GM19452 (cell line): ENCODE results near the gene SLC22A12.

Experiments
- ATAC-seq: cut with Tn5 transposase; IDR thresholded peaks from one replicate; pipeline ENCODE4 v1.9.1; 2021; ENCODE audit not compliant: unreplicated experiment

Gene SLC22A12

GRCh38 chr11:64620381-64620971, 29.5 kb downstream of the SLC22A12 start:
- no peak for ATAC-seq

- no peak for ATAC-seq
Measured at GRCh38 chr11:64621283-64622019, 30.4 kb downstream of the SLC22A12 start.

- ATAC-seq = no peak
Measured at GRCh38 chr11:64622681-64623080, 31.7 kb downstream of the SLC22A12 start.

GRCh38 chr11:64624883-64625481, 34.0 kb downstream of the SLC22A12 start:
- ATAC-seq = no peak

GRCh38 chr11:64626637-64627036, 35.6 kb downstream of the SLC22A12 start:
- no peak for ATAC-seq

- no peak for ATAC-seq
Measured at GRCh38 chr11:64627371-64627770, 36.4 kb downstream of the SLC22A12 start.

- no peak for ATAC-seq
Measured at GRCh38 chr11:64628596-64628995, 37.6 kb downstream of the SLC22A12 start.

GRCh38 chr11:64629103-64629502, 38.1 kb downstream of the SLC22A12 start:
- ATAC-seq = no peak

GRCh38 chr11:64629796-64630562, 39.0 kb downstream of the SLC22A12 start:
- ATAC-seq = no peak

GRCh38 chr11:64631675-64632074, 40.7 kb downstream of the SLC22A12 start:
- no peak for ATAC-seq

GRCh38 chr11:64632237-64632636, 41.2 kb downstream of the SLC22A12 start:
- ATAC-seq = no peak

GRCh38 chr11:64632654-64633053, 41.6 kb downstream of the SLC22A12 start:
- ATAC-seq = no peak

GRCh38 chr11:64633555-64634159, 42.6 kb downstream of the SLC22A12 start:
- ATAC-seq = no peak

GRCh38 chr11:64637334-64638017, 46.5 kb downstream of the SLC22A12 start:
- no peak for ATAC-seq

GRCh38 chr11:64638018-64638665, 47.1 kb downstream of the SLC22A12 start:
- ATAC-seq = no peak

GRCh38 chr11:64638829-64639228, 47.8 kb downstream of the SLC22A12 start:
- ATAC-seq = no peak

- no peak for ATAC-seq
Measured at GRCh38 chr11:64639885-64640284, 48.9 kb downstream of the SLC22A12 start.

GRCh38 chr11:64641596-64642417, 50.8 kb downstream of the SLC22A12 start:
- no peak for ATAC-seq

GRCh38 chr11:64642418-64642735, 51.4 kb downstream of the SLC22A12 start:
- ATAC-seq = no peak
